HG02981 (cell line): Measurements from ENCODE around the gene P2RX1.

ENCODE experiments used
- ATAC-seq: cut with Tn5 transposase; IDR thresholded peaks from one replicate; pipeline ENCODE4 v1.9.1; 2021; ENCODE audit warnings: mild to moderate bottlenecking, moderate library complexity; ENCODE audit not compliant: unreplicated experiment

P2RX1 gene

DNA sequence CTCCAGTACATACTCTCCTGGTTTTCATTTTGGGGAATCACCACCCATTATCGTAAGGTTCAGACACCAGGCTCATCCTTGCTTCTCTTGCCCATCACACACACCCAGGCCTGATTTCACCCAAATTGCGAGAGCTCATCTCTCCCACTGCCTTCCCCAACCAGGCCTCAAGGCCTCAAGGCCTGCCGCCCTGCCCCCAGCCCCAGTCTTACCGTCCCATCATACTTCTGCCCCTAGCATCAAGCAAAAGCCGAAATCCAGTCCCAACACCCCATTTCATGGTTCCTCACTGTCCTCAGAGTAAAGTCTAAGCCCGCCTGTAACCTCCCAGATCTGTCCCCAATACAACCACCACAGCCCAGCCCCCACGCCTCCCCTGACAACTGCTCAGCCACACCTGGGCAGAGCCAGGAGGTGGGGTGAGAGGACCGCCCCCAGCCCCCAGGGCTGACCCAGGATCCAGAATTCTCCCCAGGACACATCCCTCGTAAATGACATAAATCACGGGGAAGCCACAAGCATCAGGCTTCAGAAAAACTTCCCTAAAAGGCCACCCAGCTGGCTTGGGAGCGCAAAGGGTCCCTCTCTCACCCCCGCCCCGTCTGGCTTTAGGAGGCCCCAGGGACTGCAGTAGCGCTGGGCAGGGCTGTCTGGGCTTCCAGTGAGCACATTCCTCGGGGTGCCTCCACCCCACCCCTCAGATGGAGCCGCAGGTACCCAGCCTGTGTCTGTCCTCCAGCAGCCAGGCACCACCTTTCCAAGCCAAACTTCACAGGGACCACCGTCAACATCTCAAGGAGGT is 9.6 kb upstream of the P2RX1 start:
- no peak for ATAC-seq

DNA sequence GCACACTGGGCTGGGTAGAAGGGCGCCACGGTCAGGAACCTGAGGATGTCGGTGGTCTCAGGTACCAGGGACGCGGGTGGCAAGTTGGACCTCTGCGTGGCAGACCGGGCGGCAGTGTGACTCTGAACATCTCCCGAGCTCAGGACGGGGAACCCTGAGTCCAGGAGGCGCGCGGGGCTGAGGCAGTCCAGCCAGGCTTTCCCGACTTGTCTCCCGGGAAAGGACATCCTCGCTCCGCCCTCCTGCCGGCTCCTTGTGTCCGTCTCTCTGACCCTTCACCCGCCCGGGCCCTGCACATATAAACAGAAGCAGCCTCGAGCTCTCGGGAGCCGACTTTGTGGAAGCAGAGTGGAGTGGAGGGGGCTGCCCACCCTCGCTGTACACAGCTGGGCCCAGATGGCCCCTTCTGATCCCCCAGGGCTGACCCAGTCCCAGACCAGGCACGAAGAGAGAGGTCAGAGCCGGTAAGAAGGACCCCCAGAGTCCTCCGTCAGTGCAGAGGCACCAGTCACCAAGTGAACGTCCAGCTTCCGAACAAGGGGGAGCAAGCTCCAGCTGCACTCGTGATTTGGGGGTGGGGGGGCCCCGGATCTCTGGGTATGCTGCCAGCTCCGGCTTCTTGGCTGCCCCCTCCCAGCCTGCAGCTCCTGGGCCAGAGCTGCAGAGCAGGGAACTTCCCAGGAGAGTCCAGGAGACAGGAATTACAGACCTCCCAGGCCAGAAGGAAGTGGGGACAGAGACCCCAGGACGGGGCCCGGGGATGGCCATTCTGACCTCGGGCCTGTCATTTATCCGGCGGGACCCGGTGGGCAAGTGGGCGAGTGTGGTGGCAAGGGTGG is 8.5 kb upstream of the P2RX1 start:
- no peak for ATAC-seq

DNA sequence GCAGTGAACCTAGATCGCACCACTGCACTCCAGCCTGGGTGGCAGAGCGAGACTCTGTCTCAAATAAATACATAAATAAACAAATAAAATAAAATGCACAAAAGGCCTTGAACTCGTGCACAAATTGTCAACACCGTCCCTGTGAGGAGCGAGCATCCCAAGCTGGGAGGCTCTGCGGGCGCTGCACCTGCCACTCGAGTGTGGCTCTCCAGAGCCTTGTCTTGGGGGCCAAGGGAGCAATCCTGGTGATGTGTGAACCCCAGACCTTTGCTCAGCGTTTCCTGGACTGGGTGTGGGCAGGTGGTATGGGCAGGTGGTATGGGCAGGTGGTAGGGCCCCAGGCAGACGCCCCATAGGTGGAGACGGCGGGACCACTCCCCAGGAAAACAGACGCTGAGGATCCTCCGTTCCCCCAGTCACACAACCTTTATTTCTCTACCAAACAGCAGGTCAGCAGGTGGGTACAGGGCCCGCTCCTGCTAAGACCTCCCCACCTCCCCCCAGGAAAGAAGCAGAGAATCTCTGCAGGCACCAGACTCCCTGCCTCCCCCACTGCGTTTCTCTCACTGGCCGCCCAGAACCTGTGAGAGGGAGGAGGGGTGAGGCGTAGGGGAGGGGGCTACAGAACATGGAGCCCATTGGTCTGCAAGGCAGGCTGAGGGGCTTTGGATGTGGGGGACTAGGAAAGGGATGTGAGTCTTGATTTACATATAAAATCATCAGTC is 7.4 kb upstream of the P2RX1 start:
- ATAC-seq, result no peak

DNA sequence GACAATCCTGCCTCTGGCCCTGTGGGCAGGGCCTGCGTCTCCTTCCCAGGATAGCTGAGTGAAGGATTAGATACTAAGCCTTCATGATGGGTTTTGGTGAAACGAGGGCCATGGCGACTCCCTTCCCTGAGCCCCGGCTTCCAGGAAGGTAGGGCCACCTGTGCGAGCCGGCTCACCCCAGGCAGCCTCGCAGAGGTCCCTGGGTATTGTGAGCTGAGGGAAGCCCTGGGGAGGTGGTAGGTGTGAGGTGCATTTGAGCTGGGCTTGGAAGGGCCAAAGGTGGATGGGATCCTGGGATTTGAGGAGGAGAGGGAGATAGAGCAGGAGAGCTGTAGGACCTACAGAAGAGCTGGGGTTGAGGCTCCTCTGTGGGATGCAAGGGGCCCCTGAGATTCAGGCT is 6.5 kb upstream of the P2RX1 start:
- ATAC-seq, result no peak

DNA sequence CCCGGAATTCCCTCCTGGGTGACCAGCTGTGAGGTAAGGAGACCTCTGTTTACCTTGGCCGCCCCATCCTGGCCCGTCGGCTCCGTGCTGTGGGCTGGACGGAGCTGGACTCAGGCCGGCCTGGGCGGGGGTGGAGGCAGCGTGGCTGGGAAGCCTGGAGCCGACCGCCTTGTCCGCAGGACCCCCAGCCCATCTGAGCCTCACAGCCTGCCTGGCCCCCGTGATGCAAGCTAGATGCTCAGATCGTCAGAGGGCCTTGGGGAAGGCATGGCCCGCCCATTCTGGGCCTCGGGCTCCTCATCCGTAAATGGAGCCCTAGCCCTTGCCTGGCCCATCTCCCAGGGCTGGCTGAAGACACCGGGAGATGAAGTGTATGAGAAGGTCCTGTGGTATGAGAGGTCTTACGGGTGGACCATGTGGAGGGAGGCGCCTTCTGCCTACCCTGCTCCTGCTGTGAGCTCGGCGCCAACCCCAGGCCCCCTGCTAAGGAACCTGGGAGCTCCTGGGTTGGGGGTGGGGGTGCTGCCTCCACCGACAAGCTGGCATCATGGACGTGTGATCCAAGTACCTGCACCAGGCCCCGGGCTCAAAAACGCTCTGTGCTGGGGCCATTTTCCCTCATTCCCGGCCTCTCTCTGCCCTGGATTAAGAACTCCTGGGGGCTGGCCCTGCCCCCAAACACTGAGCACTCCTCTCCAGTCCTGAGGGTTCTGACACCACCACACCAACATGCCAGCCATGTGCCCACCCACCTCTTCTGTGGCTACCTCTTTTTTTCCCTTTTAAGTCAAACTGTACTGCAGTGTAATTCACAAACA is 5.4 kb upstream of the P2RX1 start:
- ATAC-seq, result no peak

DNA sequence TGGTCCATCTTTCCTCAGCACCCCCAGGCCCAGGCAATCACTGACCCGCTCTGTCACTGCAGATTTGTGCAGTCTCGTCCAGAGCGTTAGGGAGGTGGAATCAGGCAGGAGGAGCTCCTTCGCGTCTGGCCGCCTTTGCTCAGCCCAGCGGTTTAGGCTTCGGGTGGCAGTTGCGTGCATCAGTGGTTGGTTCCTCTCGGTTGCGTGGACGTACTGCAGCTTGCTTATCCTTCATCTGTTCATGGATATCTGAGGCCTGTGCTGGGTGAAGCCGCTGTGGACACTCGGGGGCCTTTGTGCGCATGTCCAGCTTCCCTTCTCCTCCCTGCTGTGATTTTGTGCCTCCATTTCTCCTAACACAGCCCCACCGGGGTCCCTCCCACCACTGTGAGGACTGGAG is 4.7 kb upstream of the P2RX1 start:
- ATAC-seq, result no peak

DNA sequence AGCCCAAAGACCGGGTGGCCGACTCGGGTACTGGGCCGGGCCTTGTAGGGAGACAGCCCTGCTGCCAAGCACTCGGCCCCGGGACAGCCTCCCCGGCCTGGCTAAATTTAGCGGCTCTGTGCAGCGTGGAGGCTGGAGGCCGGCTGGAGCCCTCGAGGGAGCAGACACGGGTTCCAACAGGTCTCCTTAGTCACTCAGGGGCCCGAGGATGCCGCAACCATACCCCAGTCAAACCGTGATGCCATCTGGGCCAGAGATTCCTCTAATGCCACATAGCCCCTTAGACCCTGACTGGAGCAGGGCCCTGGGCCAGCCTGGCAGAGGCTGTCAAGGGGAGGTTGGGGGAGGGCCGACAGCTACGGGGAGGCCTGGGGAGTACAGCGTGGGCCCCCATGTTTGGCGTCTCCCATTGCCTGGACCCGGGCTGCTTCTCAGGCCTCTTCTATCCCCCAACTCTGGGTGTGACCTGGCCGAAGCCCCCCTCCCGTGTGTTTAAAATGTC is 2.9 kb upstream of the P2RX1 start:
- no peak for ATAC-seq

DNA sequence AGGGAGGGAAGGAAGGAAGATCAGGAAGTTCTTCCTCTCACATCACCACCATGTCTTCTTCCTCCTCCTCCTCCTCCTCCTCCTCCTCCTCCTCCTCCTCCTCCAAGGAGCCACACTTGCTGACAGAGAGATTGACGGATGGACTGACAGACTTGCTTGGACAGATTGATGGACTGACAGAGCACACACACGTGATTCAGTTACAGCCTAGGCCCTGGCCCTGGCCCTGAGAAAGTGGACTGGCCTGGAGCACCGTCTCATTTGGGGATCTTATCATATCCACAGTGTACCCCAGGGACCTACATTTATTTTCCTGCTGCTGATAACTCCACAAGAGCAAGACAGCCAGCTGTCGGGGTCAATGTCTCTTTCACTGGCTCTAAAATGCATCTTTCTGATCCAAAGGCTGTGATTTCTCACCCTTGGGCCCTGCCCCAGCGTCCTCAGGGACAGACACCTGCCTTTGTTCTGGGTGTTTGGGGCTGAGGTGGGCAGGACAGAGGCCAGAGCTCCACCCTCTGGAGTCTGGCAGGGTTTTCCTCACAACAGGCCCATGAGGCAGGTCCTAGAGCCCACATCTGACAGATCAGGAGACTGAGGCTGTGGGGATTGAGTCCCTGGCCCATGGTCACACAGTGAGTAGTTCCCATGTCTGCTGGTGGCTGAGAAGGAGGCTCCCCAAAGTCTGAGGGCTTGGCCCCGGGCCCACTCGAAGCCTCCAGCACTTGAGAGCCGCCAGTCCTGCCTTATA is 2.3 kb upstream of the P2RX1 start:
- ATAC-seq, result no peak

DNA sequence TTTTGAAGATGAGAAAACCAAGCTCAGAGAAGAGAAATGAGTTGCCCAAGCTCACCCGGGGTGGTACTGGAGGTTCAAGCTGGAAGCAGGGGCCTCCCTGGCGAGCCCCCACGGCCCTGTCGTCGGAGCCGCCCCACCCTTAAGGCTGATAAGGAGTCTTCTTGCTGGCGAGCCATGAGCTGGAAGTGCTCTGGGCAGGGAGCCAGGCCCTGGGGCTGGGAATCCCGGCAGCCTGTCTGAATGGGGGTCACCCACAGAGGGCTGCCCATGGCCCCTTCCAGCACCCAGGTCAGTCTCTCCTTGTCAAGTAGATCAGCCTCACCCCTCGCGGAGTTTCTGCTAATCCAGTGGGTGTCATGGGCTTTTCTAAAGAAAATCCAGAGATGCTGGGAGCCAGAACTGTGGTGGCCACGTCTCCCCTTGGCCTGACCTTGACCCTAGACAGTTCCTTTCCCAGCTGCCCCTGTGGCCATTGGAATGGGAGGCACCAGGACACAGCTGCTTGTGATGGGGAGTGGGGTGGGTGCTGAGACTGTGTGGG is 1.2 kb upstream of the P2RX1 start:
- ATAC-seq, result no peak

DNA sequence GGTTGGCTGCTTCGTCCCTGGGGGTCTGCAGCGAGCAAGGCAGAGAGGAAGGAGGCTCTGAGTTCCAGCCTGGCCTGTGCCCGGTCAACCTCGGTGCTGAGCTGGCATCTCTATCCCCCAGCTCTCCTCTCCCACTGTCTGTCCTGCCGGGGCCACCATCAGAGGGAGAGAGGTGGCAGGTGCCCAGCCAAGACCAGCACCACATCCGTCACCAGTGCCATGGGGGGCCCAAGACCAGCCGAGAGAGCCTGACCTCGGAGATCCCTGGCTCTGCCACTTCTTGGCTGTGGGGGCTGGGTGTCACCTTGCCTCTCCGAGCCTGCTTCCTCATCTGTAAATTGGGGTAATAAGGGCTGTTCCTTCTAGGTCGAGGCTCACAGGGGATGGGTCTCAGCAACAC is 560 bp upstream of the P2RX1 start:
- ATAC-seq, result no peak

DNA sequence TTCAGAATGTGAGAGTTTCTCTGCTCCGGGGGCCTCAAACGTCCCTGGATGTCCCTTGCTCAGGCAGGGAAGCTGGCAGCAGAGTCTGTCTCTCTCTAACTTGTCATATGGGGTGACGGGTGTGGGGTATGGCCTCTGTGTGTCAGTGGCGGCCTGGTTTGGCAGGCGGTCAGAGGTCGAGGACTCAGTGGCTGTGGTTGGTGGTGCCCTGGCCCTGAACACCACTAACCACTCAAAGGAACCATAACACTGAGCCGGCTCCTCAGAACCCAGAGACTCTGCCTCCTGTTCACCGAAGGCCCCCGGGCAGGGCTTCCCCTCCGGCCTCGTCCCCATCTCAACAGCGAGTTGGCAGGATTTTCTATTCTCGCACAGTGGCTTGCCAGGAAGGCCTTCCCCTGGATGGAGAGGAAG is 677 bp downstream of the P2RX1 start:
- ATAC-seq, result no peak

DNA sequence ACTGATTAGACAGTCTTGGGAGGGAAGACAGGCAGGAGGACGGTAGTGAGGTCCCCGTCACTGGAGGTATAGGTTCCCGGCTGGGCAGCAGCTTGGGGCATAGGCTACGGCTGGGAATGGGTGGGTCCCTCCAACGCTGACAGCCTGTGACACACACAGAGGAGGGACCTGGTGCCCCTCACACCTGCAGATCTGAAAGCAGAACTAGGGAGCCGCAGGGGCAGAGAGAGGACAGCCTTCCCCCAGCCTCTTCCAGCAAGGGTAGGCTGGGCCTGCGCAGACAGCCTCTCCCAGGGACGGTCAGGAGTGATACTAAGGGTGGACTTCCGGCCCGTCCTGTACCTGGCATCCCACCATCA is 2.0 kb downstream of the P2RX1 start:
- ATAC-seq, result peak; percentile 45

DNA sequence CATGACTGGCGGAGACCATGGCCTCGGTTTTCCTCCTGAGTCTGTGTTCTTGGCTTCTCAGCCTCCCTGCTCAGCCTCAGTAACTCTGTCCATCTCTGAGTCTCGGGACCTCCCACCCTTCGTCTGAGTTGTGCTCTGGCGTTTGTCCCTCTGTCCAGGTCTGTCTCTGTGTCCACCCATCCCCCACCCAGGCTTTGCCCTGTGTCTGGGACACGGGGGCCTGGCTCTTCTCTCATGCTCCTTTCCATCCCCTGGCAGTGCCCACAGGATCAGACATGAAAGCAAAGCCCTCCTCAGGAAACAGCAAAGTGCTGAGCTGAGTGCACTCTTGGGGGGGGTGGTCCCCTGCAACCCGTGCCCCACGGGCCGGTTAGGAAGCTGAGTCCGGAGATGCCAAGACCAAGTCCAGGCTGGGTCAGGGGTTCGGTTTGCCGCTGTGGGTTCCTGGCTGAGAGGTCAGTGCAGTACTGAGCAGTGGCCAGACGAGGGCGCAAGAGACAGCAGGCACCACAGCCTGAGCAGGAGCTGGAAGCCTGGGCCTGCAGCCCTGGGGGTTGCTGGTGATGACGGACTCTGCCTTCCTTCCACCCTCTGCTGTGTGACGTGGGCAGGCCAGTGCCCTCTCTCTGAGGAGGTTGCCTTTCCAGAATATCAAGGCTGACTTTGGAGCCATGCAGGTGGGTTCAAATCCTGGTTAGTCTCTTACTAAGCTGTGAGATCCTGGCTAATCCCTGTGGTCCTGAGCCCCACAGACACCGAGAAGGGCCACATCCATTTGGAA is 2.5 kb downstream of the P2RX1 start:
- no peak for ATAC-seq

DNA sequence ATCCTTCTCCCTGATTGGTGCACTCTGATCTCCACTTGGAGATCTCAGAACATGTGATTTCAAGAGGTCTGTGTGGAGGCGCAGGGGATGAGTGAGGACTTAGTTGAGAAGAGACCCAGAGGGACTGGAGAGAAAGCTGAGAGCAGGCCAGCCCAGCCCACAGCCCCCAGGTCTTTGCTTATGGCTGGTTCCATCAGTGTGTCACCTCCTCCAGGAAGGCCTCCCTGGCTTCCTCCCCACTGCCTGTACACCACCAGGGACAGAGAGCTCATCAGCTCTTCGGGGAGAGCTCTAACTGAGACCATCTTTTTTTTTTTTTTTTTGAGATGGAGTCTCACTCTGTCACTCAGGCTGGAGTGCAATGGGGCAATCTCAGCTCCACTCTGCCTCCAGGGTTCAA is 3.4 kb downstream of the P2RX1 start:
- ATAC-seq, result no peak

DNA sequence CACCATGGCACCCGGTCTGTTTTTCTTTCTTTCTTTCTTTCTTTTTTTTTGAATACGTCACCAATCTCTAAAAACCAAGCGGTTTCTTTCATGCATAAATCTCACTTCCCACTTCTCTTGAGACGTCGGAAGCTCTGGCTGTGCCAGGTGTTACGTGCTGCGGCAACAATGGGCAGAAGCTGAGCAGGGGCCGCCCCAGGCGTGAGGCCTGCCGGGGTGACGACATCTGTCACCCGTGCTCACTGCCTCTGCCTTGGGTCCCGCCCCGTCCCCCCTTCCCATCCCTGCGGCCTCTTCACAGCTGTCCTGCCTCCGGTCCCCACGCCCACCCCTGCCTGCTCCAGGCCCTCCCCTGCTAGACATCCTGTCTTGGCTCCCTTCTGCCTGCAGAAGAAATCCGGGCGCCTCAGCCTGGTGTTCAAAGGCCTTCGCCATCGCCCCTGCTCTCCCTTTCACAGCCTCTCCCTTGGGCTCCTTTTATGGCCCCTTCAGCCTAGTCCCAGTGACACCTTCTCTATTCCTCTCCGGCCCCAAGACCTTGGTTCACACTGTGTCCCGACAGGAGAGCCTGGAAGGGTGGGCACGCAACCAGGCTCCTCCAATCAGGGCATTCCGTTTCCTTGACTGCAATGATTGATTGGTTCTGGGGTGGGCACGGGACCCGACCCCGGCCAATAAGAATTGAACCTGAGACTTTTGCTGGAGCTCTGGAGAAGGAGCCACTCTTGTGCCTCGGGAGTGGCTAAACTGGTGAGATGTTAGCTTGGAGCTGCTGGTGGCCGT is 4.8 kb downstream of the P2RX1 start:
- peak; percentile 68 for ATAC-seq

DNA sequence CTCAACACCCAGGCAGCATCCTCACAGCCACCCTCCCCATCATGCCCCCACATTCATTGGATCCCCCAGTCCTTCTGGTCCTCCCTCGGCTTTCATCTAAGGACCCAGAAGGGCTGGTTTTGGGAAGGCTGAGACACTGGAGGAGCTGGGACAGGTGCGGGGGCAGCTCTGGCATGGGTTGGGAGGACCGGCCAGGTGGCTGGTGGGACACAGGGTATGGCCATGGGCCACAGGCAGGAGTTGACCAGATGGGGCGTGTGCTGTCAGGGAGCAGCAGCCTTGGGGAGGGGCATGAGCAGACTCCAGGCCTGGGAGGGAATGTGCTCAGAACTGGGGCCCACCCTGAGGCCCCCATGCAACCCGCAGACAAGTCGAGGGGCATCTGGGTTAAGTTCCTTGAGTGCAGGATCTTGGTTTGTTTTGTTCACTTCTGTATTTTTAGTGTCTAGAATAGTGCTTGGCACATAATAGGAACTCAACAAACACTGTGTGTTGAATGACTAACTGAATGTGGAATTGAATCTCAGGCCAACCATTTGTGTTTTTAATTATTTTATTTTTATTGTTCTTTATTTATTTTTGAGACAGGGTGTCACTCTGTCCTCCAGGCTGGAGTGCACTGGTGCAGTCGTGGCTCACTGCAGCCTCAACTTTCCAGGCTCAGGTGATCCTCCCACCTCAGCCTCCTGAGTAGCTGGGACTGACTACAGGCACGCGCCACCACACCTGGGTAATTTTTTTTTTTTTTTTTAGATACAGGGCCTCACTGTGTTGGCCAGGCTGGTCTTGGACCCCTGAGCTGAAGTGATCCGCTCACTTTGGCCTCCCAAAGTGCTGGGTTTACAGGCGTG is 5.6 kb downstream of the P2RX1 start:
- no peak for ATAC-seq

DNA sequence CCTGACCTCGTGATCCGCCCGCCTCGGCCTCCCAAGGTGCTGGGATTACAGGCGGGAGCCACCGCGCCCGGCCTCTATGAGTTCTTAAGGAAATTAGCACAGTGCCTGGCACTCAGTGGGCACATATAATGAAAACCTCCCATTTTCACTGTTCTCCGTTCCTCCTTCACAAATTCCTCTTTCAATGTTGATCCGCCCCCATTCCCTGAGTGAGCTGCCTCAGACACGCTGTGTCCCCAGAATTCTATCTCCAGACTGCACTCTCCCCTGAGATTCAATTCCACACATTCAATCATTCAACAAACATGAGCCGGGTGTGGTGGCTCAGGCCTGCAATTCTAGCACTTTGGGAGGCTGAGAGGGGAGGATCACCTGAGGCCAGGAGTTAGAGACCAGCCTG is 7.0 kb downstream of the P2RX1 start:
- no peak for ATAC-seq
